Hematopoietic multipotent progenitor cell treated with erythropoietin and hydrocortisone succinate and interleukin-3 and kit ligand, for 15 days (in vitro differentiated cells): ENCODE results near the gene STOX1.
"Not testable (repeated sequence)": the region's sequence is repeated elsewhere in the genome, so short reads cannot be mapped to it uniquely, and the experiment has no call there.

Experiments used
- DNase-seq: peaks from one replicate; pipeline ENCODE4 v3.0.0-alpha.2; 2015; ENCODE audit warnings: low spot score

Gene STOX1

DNA sequence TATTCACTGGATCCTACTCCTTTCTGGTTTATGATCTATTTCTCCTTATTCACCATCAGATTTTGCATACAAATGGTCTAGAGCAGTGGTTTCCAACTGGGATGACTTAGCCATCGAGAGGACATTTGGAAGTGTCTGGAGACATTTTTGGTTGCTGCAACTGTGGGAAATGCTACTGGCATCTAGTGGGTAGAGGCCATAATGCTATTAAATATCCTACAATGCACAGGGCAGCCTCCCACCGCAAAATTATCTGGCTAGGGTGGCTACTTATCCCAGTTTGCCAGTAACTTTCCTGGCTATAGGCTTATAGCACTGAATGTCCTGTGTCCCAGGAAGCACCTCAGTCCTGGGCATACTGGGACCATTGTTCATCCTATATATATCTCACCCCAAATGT lies 52.3 kb downstream of the STOX1 start:
- DNase-seq, result no peak

- DNase-seq, result no peak
These were observed 52.9 kb downstream of the STOX1 start for GRCh38 chr10:68880181-68880580.

DNA sequence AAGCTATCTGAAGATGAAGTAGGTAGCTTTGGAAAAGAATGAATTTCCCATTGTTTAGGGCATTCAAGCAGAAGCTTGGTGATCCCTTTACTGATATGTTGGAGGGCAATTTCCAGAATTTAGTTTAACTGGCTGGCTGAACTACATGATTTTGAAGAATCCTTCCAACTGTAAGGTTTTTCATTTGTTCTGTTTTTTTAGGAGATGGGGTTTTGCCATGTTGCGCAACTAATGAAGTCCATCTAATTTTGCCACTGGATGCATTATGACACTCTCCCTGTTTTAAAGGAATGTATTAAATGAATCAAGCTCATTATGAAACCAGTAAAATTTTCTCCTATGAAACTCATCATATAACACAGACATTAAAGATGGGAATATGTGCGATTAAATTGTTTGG lies 67.7 kb downstream of the STOX1 start:
- DNase-seq, result no peak

DNA sequence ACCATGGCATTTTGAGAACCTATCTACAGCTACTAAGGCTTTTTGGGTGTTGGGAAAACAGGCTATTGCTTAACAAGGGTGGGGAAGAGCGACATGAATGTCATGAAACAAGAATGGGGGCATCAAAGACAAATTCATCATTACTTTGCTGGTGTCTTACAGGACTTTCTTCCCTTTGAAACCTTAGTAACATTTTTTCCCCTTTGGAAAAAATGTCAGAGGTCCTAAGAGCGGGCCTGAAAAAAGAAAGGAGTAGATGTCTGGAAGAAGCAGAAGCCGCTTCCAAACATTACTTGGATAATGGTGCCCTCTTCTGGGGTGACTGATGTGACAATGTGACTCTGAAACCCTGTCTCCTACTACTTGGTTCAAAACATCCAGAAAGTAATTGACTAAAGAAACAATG lies 70.0 kb downstream of the STOX1 start:
- peak; percentile 35 for DNase-seq

GRCh38 chr10:68899186-68899745 lies 71.9 kb downstream of the STOX1 start:
- DNase-seq, result no peak

- no peak for DNase-seq
These were observed 73.2 kb downstream of the STOX1 start for GRCh38 chr10:68900427-68901104.

GRCh38 chr10:68901105-68901927 lies 74.0 kb downstream of the STOX1 start, which contains the start of gene DDX50:
Gene DDX50, plus strand, starts transcription at chr10:68901315. Its CDS starts 70 bp downstream, at chr10:68901385.
- DNase-seq, result peak; percentile 99

GRCh38 chr10:68902382-68902781 lies 75.1 kb downstream of the STOX1 start:
- no peak for DNase-seq

GRCh38 chr10:68924593-68924992 lies 97.3 kb downstream of the STOX1 start:
- no peak for DNase-seq

DNA sequence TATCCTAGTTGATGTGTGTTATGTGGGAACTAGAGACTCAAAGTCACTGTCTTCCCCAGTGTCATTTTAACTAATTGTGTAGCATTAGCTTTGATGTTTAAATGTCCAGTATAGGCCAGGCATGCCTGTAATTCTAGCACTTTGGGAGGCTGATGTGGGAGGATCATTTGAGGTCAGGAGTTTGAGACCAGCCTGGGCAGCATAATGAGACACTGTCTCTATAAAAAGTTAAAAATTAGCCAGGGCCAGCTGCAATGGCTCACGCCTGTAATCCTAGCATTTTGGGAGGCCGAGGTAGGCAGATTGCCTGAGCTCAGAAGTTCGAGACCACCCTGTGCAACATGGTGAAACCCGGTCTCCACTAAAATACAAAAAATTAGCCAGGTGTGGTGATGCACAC lies 98.2 kb downstream of the STOX1 start:
- no peak for DNase-seq

DNA sequence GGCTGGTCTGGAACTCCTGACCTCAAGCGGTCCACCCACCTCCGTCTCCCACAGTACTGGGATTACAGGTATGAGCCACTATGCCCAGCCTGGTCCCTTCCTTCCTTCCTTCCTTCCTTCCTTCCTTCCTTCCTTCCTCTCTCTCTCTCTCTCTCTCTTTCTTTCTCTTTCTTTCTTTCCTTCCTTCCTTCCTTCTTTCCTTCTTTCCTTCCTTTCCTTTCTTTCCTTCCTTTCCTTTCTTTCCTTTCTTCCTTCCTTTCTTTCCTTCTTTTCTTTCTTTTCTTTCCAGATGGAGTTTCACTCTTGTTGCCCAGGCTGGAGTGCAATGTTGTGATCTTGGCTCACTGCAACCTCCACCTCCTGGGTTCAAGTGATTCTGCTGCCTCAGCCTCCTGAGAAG lies 101.8 kb downstream of the STOX1 start:
- DNase-seq, result not testable (repeated sequence)

GRCh38 chr10:68929888-68930287 lies 102.6 kb downstream of the STOX1 start:
- not testable (repeated sequence) for DNase-seq

- not testable (repeated sequence) for DNase-seq
These were observed 105.5 kb downstream of the STOX1 start for GRCh38 chr10:68932860-68933259.

- DNase-seq, result no peak
These were observed 107.7 kb downstream of the STOX1 start for GRCh38 chr10:68934994-68935393.

- no peak for DNase-seq
These were observed 110.8 kb downstream of the STOX1 start for GRCh38 chr10:68938117-68938516.

DNA sequence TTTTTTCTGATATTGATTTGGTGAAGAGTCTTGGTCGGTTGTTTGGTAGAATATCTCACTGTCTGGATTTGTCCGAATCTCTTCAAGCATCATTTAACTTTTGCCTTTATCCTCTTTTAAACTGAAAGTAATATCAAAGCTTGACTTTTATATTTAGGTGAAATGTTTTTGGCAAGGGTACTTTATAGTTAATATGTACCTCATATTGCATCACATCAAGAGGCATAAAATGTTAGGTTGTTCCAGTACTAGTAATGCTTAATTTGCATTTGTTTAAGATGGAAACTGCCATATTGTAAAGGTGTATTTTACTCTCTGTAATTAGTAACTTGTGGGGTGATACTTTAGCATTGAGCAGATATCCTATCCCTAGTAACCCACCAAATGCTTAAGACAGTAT lies 111.6 kb downstream of the STOX1 start:
- no peak for DNase-seq

GRCh38 chr10:68940917-68941316 lies 113.6 kb downstream of the STOX1 start:
- DNase-seq, result not testable (repeated sequence)
